Measurements from ENCODE around the gene ITPR2.
"Not testable (repeated sequence)": the region's sequence is repeated elsewhere in the genome, so short reads cannot be mapped to it uniquely, and the experiment has no call there.

Gene ITPR2

DNA sequence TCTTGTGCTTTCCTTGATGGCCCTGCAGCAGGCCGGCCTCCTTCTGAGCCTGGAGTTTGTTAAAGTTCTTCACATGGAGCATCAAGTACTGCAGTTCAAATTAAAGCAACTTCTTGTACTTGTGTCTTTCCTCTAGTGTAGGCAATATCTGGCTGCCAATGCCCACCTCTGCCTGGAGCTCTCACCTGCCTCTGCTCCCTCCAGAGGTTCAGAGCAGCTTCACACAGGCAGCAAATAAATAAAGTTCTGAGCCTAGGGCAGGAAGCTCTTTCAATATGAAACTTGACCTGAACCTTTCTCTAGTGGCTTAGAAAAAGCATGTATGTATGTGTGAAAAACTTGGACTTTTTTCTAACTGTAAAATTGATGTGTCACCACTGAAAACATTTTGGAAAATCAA lies 65.9 kb downstream of the ITPR2 start:
- DNase-seq (ENCODE audit: extremely low read depth, low read depth): no peak
- TF ChIP-seq, protein P1, sequence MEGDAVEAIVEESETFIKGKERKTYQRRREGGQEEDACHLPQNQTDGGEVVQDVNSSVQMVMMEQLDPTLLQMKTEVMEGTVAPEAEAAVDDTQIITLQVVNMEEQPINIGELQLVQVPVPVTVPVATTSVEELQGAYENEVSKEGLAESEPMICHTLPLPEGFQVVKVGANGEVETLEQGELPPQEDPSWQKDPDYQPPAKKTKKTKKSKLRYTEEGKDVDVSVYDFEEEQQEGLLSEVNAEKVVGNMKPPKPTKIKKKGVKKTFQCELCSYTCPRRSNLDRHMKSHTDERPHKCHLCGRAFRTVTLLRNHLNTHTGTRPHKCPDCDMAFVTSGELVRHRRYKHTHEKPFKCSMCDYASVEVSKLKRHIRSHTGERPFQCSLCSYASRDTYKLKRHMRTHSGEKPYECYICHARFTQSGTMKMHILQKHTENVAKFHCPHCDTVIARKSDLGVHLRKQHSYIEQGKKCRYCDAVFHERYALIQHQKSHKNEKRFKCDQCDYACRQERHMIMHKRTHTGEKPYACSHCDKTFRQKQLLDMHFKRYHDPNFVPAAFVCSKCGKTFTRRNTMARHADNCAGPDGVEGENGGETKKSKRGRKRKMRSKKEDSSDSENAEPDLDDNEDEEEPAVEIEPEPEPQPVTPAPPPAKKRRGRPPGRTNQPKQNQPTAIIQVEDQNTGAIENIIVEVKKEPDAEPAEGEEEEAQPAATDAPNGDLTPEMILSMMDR (IDR thresholded peaks at IDR 0.05; ENCODE audit: low read depth, low read length): no peak

DNA sequence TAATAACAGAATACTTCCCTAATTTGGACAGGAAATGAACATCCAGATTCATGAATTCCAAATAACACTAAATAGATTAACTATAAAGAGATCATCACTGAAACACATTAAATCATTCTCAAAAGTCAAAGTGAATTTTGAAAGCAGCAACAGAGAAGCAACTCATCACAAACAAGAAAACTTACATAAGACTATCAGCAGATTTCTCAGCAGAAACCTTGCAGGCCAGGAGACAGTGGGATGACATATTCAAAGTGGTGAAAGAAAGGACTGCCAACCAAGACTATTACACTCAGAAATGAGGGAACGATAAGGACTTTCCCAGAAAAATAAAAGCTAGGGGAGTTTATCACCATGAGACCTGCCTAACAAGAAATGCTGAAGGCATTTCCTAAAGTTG lies 70.8 kb downstream of the ITPR2 start:
- TF ChIP-seq, protein P1 (IDR thresholded peaks at IDR 0.05; ENCODE audit: low read depth, low read length): no peak
- DNase-seq (ENCODE audit: extremely low read depth, low read depth): no peak

DNA sequence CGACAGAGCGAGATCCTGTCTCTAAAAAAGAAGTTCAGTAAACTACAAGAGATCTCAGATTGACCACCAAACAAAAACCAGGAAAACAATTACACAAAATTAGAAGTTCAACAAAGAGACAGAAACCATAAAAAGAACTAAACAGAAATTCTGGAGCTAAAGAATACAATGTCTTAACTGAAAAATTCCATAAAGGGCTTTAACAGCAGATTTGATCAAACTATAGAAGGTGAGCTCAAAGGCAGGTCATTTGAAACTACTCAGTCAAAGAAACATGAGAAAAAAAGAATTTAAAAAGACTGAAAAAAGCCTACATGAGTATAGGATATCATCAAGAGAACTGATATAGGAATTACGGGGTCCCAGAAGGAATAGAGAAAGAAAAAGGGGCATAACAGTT lies 71.2 kb downstream of the ITPR2 start:
- TF ChIP-seq, protein P1 (IDR thresholded peaks at IDR 0.05; ENCODE audit: low read depth, low read length): no peak
- DNase-seq (ENCODE audit: extremely low read depth, low read depth): no peak

DNA sequence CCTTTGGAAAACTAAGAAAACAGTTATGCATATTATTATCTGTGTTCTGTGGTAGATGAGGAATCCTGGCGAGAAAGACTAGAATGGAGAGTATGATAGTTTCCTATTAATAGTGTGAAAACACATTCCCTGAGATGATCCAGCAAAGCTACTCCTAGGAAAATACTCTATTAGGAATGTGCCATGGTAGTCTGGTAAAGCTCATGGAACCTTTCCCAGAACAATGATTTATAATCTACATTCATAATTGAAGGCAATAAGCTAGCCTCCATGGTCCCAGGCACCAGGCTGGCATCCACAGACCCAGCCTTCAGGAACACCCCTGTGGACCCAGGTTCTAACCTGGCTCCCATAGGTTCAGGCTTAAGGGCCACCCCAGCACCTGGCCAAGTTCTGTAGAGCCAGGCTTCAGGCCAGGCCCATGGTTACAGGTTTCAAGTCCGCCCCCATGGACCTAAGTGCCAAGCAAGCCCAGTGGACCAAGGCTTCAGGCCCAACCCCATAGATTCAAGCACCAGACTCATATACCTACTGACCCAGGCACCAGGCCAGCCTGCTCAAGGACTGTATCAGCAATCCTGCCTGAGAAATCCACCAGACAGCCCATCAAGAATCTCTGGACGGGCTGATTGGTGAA lies 72.2 kb downstream of the ITPR2 start:
- TF ChIP-seq, protein P1 (IDR thresholded peaks at IDR 0.05; ENCODE audit: low read depth, low read length): no peak
- DNase-seq (ENCODE audit: extremely low read depth, low read depth): no peak

DNA sequence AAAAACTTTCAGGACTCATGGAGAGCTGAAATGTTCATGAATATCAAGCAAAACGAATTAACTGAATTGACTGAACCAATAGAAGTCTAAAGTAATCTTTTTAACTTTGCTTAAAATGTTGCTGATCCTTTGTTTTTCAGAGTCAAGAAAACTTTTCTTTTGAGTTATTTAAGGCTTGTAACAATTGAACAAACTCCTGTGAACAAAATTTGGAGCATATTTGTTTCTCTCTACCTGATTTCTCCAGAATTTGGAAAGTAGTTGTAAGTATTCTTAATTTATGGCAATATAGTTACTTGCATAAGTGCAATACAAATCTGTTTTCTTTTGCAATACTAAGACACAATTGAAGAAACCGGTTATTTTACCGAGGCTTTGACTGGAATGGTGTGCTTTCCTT lies 77.6 kb downstream of the ITPR2 start:
- not testable (repeated sequence) for DNase-seq (ENCODE audit: extremely low read depth, low read depth)

DNA sequence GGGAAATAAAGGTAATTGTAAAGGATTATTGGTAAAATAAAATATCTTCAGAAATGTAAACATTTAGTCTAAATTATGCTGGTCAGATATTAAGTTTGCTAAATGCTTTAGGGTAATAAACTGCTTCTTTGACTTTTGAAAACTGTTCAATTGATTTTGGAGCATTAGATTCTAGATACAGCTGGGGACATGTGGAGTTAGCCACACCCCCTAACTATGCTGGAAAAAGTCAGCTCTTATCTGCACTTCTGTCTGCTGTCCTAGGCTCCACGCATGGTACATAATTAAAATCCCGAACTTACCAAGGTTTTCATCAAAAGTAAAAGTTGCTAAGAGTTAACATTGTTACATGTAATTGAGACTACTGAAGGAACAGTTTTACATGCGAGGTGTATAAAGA lies 78.8 kb downstream of the ITPR2 start:
- TF ChIP-seq, protein P1 (IDR thresholded peaks at IDR 0.05; ENCODE audit: low read depth, low read length): no peak

DNA sequence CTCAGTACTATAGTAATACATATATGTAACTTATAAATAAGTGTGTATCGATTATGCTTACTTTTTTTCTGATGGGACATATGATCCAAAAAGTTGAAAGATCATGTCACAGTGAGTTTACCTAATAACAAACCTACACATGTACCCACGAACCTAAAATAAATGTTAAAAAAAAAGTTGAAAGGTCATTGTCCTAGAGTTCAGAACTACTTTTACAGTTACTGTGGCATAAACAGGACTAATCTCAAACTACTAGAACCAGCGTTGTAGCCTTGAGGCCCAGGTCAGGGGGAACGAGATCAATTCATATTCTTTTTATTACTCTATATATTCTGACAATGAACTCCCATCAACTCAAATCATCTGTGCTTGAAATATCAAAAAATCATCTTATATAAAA lies 81.8 kb downstream of the ITPR2 start:
- TF ChIP-seq, protein P1 (IDR thresholded peaks at IDR 0.05; ENCODE audit: low read depth, low read length): no peak
- no peak for DNase-seq (ENCODE audit: extremely low read depth, low read depth)

More for the DNA sequence above, 78.8 kb downstream of the ITPR2 start:
- DNase-seq (ENCODE audit: extremely low read depth, low read depth): no peak

DNA sequence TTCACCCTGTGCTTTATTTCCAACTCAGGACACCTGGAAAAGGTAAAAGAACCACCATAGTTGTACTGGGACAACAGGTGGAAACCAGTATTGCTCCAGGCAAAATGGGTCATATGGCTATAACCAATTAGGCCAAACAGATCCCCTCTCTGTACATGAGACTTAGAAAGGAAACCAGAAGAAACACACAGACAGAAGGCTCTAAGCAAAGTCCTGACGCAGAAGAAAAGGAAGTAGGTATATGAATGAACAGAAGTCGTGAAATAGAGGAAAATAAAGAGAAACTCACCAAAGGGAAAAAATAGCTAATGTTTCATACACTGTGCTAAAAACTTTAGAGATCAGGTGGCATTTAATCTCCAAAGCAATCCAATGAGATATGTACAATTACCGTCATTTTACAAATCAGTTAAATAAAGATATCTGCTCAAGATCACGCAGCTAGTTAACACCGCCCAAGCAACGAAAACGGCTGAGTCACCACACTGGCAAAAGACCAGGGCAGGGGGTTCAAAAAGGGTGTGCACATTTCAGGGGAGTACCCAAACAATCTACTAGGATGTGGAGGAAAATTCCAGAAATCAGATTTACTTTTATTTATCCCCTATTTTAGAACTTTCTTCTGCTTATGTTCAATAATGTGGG lies 82.3 kb downstream of the ITPR2 start:
- TF ChIP-seq, protein P1 (IDR thresholded peaks at IDR 0.05; ENCODE audit: low read depth, low read length): no peak
- no peak for DNase-seq (ENCODE audit: extremely low read depth, low read depth)
